D721Med (cell line): ENCODE data around the gene PLEKHM2.

Experiments used
- DNase-seq: peaks from one replicate; pipeline ENCODE4 v3.0.0; 2011; ENCODE audit warnings: low spot score; ENCODE audit not compliant: insufficient read length
- FAIRE-seq: peaks from 2 replicates; lab custom pipeline; 2011; peaks lifted over from hg19 to GRCh38; lab: Jason Lieb, UNC
- TF ChIP-seq, protein P1 (sequence below): IDR thresholded peaks from 2 replicates; pipeline ENCODE4 v1.5.1; 2012; ENCODE audit warnings: mild to moderate bottlenecking, control low read depth; ENCODE audit not compliant: insufficient read depth; ENCODE audit errors: missing control alignments

Gene PLEKHM2

GRCh38 chr1:15683345-15684039, 628 bp upstream of the PLEKHM2 start:
- no peak for FAIRE-seq
- TF ChIP-seq, protein P1, sequence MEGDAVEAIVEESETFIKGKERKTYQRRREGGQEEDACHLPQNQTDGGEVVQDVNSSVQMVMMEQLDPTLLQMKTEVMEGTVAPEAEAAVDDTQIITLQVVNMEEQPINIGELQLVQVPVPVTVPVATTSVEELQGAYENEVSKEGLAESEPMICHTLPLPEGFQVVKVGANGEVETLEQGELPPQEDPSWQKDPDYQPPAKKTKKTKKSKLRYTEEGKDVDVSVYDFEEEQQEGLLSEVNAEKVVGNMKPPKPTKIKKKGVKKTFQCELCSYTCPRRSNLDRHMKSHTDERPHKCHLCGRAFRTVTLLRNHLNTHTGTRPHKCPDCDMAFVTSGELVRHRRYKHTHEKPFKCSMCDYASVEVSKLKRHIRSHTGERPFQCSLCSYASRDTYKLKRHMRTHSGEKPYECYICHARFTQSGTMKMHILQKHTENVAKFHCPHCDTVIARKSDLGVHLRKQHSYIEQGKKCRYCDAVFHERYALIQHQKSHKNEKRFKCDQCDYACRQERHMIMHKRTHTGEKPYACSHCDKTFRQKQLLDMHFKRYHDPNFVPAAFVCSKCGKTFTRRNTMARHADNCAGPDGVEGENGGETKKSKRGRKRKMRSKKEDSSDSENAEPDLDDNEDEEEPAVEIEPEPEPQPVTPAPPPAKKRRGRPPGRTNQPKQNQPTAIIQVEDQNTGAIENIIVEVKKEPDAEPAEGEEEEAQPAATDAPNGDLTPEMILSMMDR, result no peak
- no peak for DNase-seq

- FAIRE-seq, result no peak
- TF ChIP-seq, protein P1, result no peak
- DNase-seq, result no peak
Observed at GRCh38 chr1:15684468-15685291, 560 bp downstream of the PLEKHM2 start.

DNA sequence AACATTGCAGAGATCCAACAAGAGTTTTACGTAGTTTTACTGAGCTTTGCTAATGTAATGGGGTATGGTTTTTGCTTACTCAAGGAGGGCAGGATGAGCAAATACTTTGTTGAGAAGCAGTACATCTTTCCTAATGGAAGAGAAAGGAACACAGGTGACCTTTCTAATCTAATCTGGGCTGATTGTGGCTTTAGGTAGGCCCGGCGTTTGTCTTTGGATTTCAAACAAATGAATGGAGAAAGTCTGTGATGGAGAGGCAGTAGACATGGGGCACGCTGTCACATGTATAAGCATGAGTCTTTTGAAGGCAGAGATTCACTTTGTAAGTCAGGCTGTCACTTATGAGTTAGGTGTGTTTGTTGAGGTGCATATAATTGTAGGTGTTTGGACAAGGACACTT, 1.7 kb downstream of the PLEKHM2 start:
- TF ChIP-seq, protein P1, result no peak
- DNase-seq, result no peak
- FAIRE-seq, result no peak

DNA sequence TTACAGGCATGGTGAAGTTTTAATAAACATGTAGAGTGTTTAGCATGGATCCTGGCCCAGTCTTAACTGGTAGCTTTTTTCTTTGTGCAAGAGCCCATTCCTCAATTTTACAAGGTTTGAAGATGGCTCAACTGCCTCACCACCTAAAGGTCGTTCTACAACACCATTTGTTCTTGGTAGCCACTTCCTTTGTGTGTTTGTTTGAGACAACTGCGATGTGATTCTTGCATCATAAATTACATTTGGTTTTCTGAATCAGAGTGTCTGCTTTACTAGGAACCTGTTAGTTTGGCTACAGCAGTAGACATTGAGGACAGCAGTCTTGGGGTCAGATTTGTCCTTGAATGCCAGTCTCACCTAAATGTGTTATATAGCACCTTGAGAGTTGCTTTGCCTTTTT, 3.3 kb downstream of the PLEKHM2 start:
- FAIRE-seq (no peak), DNase-seq (no peak)
- TF ChIP-seq, protein P1, result no peak

- FAIRE-seq (no peak), DNase-seq (no peak)
- TF ChIP-seq, protein P1, result no peak
Observed at GRCh38 chr1:15690317-15690716, 6.2 kb downstream of the PLEKHM2 start.

- no peak for FAIRE-seq
Observed at GRCh38 chr1:15691434-15692032, 7.4 kb downstream of the PLEKHM2 start.

More at GRCh38 chr1:15691434-15692032, 7.4 kb downstream of the PLEKHM2 start:
- DNase-seq, result no peak
- TF ChIP-seq, protein P1, result no peak
